PFSK-1 (cell line): Measurements from ENCODE around the gene SETD6.

Experiments used
- FOXP2 ChIP-seq: optimal IDR thresholded peaks from 2 replicates; pipeline ENCODE3; 2011; ENCODE audit warnings: borderline replicate concordance, control low read depth, inconsistent platforms; ENCODE audit not compliant: insufficient read depth; ENCODE audit errors: extremely low read length, extremely low read depth
- POLR2AphosphoS5 ChIP-seq: IDR thresholded peaks from 2 replicates; pipeline ENCODE4 v1.6.1; 2012; ENCODE audit warnings: low read depth, mild to moderate bottlenecking, control low read depth, low read length, moderate library complexity
- SIN3A ChIP-seq: IDR thresholded peaks from 2 replicates; pipeline ENCODE4 v1.6.1; 2012; ENCODE audit warnings: mild to moderate bottlenecking, low read length, moderate library complexity, borderline replicate concordance; ENCODE audit not compliant: insufficient read depth
- TAF1 ChIP-seq: IDR thresholded peaks from 2 replicates; pipeline ENCODE4 v1.6.1; 2012; ENCODE audit warnings: low read length, control low read depth, borderline replicate concordance; ENCODE audit not compliant: insufficient read depth
- TF ChIP-seq, protein P1 (sequence below), 2 experiments: IDR thresholded peaks; 2 replicates each; pipeline versions ENCODE4 v1.6.1 to v1.8.0; 2011 to 2012; ENCODE audit warnings: low read depth in 2 of 2, low read length in 2 of 2, control low read depth in 1 of 2, inconsistent platforms in 1 of 2, mild to moderate bottlenecking in 1 of 2, moderate library complexity in 1 of 2; ENCODE audit not compliant: insufficient read depth in 1 of 2

DNA sequence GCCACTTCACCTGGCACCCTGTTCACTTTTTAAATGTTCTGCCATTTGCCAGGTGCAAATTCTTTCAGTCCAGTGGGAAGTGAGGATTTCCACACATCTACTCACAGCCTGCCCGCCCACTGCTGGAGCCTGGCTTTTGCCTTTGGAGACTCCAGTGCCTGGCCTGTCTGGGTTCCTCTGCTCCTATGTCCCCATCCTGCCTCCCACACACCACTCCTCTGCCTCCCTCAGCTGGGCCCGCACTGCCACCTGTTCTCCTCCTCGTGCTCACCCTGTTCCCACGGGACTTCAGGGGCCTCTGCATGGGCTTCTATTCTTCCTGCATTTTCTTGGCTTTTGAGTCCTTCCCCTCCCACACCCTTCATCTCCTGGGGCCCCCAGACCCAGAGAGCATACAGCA, 23.3 kb upstream of the SETD6 start:
- TF ChIP-seq, protein P1, sequence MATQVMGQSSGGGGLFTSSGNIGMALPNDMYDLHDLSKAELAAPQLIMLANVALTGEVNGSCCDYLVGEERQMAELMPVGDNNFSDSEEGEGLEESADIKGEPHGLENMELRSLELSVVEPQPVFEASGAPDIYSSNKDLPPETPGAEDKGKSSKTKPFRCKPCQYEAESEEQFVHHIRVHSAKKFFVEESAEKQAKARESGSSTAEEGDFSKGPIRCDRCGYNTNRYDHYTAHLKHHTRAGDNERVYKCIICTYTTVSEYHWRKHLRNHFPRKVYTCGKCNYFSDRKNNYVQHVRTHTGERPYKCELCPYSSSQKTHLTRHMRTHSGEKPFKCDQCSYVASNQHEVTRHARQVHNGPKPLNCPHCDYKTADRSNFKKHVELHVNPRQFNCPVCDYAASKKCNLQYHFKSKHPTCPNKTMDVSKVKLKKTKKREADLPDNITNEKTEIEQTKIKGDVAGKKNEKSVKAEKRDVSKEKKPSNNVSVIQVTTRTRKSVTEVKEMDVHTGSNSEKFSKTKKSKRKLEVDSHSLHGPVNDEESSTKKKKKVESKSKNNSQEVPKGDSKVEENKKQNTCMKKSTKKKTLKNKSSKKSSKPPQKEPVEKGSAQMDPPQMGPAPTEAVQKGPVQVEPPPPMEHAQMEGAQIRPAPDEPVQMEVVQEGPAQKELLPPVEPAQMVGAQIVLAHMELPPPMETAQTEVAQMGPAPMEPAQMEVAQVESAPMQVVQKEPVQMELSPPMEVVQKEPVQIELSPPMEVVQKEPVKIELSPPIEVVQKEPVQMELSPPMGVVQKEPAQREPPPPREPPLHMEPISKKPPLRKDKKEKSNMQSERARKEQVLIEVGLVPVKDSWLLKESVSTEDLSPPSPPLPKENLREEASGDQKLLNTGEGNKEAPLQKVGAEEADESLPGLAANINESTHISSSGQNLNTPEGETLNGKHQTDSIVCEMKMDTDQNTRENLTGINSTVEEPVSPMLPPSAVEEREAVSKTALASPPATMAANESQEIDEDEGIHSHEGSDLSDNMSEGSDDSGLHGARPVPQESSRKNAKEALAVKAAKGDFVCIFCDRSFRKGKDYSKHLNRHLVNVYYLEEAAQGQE (IDR thresholded peaks at IDR 0.05; ENCODE audit: insufficient read depth in 1 of 2, low read depth in 2 of 2, low read length in 2 of 2): no peak
- TF ChIP-seq POLR2AphosphoS5: no peak
- no peak for TF ChIP-seq SIN3A
- no peak for TF ChIP-seq TAF1
- TF ChIP-seq FOXP2: no peak
